Measurements from ENCODE around the gene KCTD10. TPM values are rescaled to one million over a fixed set of nuclear protein-coding genes. Genes with fewer than 3 reads are reported as not detected.

KCTD10 gene
- total RNA-seq, 4 donors from 2014 or later, result 90.7 to 115 (median 104) TPM

DNA sequence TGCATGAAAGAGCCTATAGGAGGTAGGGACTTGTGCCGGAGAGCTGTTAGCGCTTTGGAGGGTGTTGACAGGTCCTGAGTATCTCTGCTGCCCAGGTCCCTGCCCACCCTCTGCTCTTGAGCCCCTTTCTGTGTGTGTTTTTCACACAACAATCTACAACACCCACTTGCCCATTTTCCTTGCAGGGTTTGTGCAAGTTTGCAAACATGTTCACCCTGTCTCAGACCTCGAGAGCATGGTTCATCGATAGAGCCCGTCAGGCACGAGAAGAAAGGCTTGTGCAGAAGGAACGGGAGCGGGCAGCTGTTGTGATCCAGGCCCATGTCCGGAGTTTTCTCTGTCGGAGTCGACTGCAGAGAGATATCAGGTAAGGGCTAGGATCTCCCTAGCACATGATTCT is 6.2 kb upstream of the KCTD10 start:
- Histone ChIP-seq H3K27me3 (no peaks in the 10 kb centered on the region), H3K4me3 (no peak overlapping the region), H3K27ac (replicated peaks in 1 of 4) (no peak overlapping the region), H3K4me1 (peaks cover 9 to 21% (median 16%) of the 10 kb centered on the region in 4 donors), H3K9me3 (no peaks in the 10 kb centered on the region), H3K36me3 (peaks cover 43 to 63% (median 58%) of the 10 kb centered on the region in 4 donors)
- TF ChIP-seq POLR2AphosphoS5 (IDR thresholded peaks at IDR 0.05) (no peak), EP300 (IDR thresholded peaks at IDR 0.05) (no peak), POLR2A (IDR thresholded peaks at IDR 0.05; ENCODE audit: low read depth) (no peak)
- TF ChIP-seq, protein P1, sequence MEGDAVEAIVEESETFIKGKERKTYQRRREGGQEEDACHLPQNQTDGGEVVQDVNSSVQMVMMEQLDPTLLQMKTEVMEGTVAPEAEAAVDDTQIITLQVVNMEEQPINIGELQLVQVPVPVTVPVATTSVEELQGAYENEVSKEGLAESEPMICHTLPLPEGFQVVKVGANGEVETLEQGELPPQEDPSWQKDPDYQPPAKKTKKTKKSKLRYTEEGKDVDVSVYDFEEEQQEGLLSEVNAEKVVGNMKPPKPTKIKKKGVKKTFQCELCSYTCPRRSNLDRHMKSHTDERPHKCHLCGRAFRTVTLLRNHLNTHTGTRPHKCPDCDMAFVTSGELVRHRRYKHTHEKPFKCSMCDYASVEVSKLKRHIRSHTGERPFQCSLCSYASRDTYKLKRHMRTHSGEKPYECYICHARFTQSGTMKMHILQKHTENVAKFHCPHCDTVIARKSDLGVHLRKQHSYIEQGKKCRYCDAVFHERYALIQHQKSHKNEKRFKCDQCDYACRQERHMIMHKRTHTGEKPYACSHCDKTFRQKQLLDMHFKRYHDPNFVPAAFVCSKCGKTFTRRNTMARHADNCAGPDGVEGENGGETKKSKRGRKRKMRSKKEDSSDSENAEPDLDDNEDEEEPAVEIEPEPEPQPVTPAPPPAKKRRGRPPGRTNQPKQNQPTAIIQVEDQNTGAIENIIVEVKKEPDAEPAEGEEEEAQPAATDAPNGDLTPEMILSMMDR (IDR thresholded peaks at IDR 0.05), result no peak
- whole genome bisulfite sequencing, result 94% methylated on average over 11 of the region's 11 CpGs
- intact Hi-C loops (cut with DNase I), result no loop called here
- no peak for DNase-seq (ENCODE audit: extremely low spot score)

DNA sequence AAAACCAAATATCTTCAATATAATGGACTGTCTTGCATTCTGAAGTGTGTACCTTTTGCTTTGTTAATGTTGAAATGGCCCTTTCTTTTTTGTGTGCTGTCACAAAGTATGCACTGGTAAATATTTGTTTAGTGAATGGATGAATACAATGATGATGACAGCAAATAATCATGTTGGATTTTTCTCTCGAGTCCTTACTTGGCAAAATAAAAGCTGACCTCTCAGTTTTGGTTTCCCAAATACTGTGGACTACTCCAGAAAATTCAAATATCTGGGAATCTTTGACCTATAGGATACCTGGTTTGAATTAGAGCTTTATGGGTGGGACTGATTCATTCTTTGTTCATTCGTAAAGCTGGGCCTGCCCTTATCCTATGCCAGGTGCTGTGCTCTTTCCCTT is 5.8 kb upstream of the KCTD10 start:
- peaks cover 38 to 58% (median 54%) of the 10 kb centered on the region in 4 donors for H3K36me3 ChIP-seq

DNA sequence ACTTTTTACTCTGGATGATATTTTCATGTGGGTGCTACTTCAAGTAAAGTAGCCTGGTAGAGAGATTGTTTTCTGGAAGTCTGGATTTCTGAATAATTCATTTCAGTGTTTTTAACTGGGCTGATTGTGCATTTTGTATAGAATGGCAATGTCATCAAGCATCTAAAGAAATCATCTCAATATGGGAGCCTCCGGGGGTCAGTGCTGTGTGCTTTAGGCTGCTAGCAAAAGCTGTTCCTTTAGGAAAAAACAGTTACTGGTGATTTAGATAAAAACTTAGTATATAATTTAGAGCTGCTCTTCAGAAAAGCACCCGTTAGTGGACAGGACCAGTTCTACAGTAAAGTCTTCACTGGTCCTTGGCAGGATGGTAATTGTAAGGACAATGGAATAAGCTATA is 5.4 kb upstream of the KCTD10 start:
- TF ChIP-seq POLR2A (IDR thresholded peaks at IDR 0.05; ENCODE audit: low read depth) (no peak), POLR2AphosphoS5 (IDR thresholded peaks at IDR 0.05) (no peak), EP300 (IDR thresholded peaks at IDR 0.05) (no peak)
- TF ChIP-seq, protein P1 (IDR thresholded peaks at IDR 0.05), result no peak
- H3K27me3 ChIP-seq, result no peaks in the 10 kb centered on the region
- peaks cover 14 to 25% (median 21%) of the 10 kb centered on the region in 4 donors for H3K4me1 ChIP-seq
- 86% methylated on average over 2 of the region's 2 CpGs for WGBS
- H3K4me3 ChIP-seq, result no peak overlapping the region
- H3K9me3 ChIP-seq, result no peaks in the 10 kb centered on the region
- intact Hi-C loops (cut with DNase I), result no loop called here
- H3K27ac ChIP-seq (replicated peaks in 1 of 4), result no peak overlapping the region
- DNase-seq (ENCODE audit: extremely low spot score), result no peak
- peaks cover 34 to 54% (median 50%) of the 10 kb centered on the region in 4 donors for H3K36me3 ChIP-seq

More for the DNA sequence above, 5.8 kb upstream of the KCTD10 start:
- no peaks in the 10 kb centered on the region for H3K9me3 ChIP-seq
- H3K27me3 ChIP-seq, result no peaks in the 10 kb centered on the region
- WGBS, result 90% methylated on average over 2 of the region's 2 CpGs
- peaks cover 14 to 25% (median 21%) of the 10 kb centered on the region in 4 donors for H3K4me1 ChIP-seq
- TF ChIP-seq POLR2A (IDR thresholded peaks at IDR 0.05; ENCODE audit: low read depth) (no peak), POLR2AphosphoS5 (IDR thresholded peaks at IDR 0.05) (no peak), EP300 (IDR thresholded peaks at IDR 0.05) (no peak)
- TF ChIP-seq, protein P1 (IDR thresholded peaks at IDR 0.05), result no peak
- intact Hi-C loops (cut with DNase I), result no loop called here
- DNase-seq (ENCODE audit: extremely low spot score), result no peak
- H3K4me3 ChIP-seq, result no peak overlapping the region
- H3K27ac ChIP-seq (replicated peaks in 1 of 4), result no peak overlapping the region

DNA sequence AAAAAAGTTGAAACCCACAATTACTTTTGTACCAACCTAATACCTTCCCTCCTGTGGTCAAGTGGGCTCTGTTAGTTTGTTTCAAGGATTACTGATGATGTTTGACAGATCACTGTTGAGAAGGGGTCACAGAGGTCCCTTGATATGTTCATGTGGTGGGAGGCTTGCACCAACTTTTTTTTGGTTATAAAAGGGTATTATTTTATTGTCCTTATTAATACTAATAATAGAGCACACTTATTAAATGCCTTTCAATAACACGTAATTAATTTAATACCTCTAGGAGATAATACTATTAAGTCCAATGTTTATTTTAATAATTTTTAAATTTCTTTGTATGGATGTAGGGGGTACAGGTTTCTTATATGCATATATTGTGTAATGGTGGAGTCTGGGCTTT is 4.8 kb upstream of the KCTD10 start:
- Histone ChIP-seq H3K27ac (replicated peaks in 1 of 4) (no peak overlapping the region), H3K36me3 (peaks cover 28 to 48% (median 43%) of the 10 kb centered on the region in 4 donors), H3K9me3 (no peaks in the 10 kb centered on the region), H3K27me3 (no peaks in the 10 kb centered on the region), H3K4me3 (no peak overlapping the region), H3K4me1 (peaks cover 14 to 25% (median 21%) of the 10 kb centered on the region in 4 donors)
- TF ChIP-seq POLR2A (IDR thresholded peaks at IDR 0.05; ENCODE audit: low read depth), result no peak
- no peak for TF ChIP-seq POLR2AphosphoS5 (IDR thresholded peaks at IDR 0.05)
- no peak for TF ChIP-seq EP300 (IDR thresholded peaks at IDR 0.05)
- TF ChIP-seq, protein P1 (IDR thresholded peaks at IDR 0.05), result no peak
- WGBS, result 81% methylated on average over 1 of the region's 1 CpG
- DNase-seq (ENCODE audit: extremely low spot score), result no peak
- intact Hi-C loops (cut with DNase I), result no loop called here

DNA sequence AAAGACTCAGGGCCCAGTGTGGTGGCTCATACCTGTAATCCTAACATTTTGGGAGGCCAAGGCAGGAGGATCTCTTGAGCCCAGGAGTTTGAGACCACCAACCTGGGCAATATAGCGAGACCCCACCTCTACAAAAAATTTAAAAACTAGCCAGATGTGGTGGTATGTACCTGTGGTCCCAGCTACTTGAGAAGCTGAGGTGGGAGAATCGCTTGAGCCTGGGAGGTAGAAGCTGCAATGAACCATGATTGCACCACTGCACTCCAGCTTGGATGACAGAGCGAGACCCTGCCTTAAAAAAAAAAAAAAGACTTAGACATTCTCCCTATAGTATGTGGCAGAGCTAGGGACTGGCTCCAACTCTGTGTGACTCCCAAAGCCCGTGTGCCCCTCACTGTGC is 3.3 kb upstream of the KCTD10 start:
- H3K4me1 ChIP-seq, result peaks cover 26 to 39% (median 32%) of the 10 kb centered on the region in 4 donors
- H3K27ac ChIP-seq (replicated peaks in 1 of 4), result no peak overlapping the region
- peaks cover 13 to 33% (median 28%) of the 10 kb centered on the region in 4 donors for H3K36me3 ChIP-seq
- no peak for DNase-seq (ENCODE audit: extremely low spot score)
- intact Hi-C loops (cut with DNase I), result no loop called here
- H3K9me3 ChIP-seq, result no peaks in the 10 kb centered on the region
- no peak overlapping the region for H3K4me3 ChIP-seq
- 96% methylated on average over 4 of the region's 4 CpGs for WGBS
- no peaks in the 10 kb centered on the region for H3K27me3 ChIP-seq
- TF ChIP-seq POLR2A (IDR thresholded peaks at IDR 0.05; ENCODE audit: low read depth) (no peak), EP300 (IDR thresholded peaks at IDR 0.05) (no peak), POLR2AphosphoS5 (IDR thresholded peaks at IDR 0.05) (no peak)
- TF ChIP-seq, protein P1 (IDR thresholded peaks at IDR 0.05), result no peak
